Endothelial cell of umbilical vein (primary cell): ENCODE data around the gene SPINK1. TPM values are rescaled to one million over a fixed set of nuclear protein-coding genes. Genes with fewer than 3 reads are reported as not detected.

ENCODE experiments used
- BruUV-seq: library from RNA; stranded (reverse); fragments of 400-500 nt; replicated peaks from 2 replicates; lab custom pipeline; 2021; lab: Mats Ljungman, UMichigan
- CTCF ChIA-PET: fragments of 300-600, 350-600 bp; sonication (Branson Sonifier 250); formaldehyde crosslinking; loops from one replicate; lab custom pipeline; 2021; ENCODE audit warnings: antibody characterized with exemption, inconsistent platforms; lab: Charles Lee
- POLR2A ChIA-PET: fragments of 300-600, 350-600 bp; sonication (Branson Sonifier 250); formaldehyde crosslinking; loops from one replicate; lab custom pipeline; 2021; ENCODE audit warnings: antibody characterized with exemption, inconsistent platforms; lab: Charles Lee
- DNase-seq: peaks from one replicate; pipeline ENCODE4 v3.0.0-alpha.2; 2011; ENCODE audit warnings: low read depth, low spot score
- FAIRE-seq: peaks from 2 replicates; lab custom pipeline; 2011; peaks lifted over from hg19 to GRCh38; lab: Jason Lieb, UNC
- H2AFZ ChIP-seq: 2 replicates; pipeline ENCODE4 v1.6.0; 2012; ENCODE audit warnings: low read depth, low read length, control low read depth, inconsistent platforms
- H3K27ac ChIP-seq: 2 replicates; pipeline ENCODE4 v1.5.1; 2011; ENCODE audit warnings: low read depth, mild to moderate bottlenecking, control low read depth, low read length, moderate library complexity; ENCODE audit not compliant: insufficient read depth
- H3K27me3 ChIP-seq, 2 experiments: 2 replicates each; pipeline versions ENCODE4 v1.6.0 to v1.6.1; 2011; ENCODE audit warnings: low read length in 2 of 2, mixed read lengths in 1 of 2; ENCODE audit not compliant: control insufficient read depth in 2 of 2, insufficient read depth in 2 of 2
- H3K36me3 ChIP-seq, 2 experiments: 2 replicates in 1 of 2; 3 replicates in 1 of 2; pipeline ENCODE4 v1.5.1; 2011; ENCODE audit warnings: low read length in 2 of 2, mild to moderate bottlenecking in 1 of 2, moderate library complexity in 1 of 2; ENCODE audit not compliant: control insufficient read depth in 2 of 2, insufficient read depth in 2 of 2; ENCODE audit errors: extremely low read depth in 1 of 2
- H3K4me1 ChIP-seq: 3 replicates; pipeline ENCODE4 v1.5.1; 2011; ENCODE audit warnings: mild to moderate bottlenecking, low read length; ENCODE audit not compliant: control insufficient read depth, insufficient read depth; ENCODE audit errors: extremely low read depth
- H3K4me2 ChIP-seq: 2 replicates; pipeline ENCODE4 v1.6.1; 2011; ENCODE audit warnings: low read length, control low read depth, mixed read lengths; ENCODE audit not compliant: insufficient read depth
- H3K4me3 ChIP-seq, 3 experiments: fragments of 200-600 bp in 1 of 3; sonication (generic), shearing (Covaris generic) in 1 of 3; replicated peaks in 1 of 3; 2 replicates each; pipeline ENCODE4 v1.5.1; 2011 to 2016; ENCODE audit warnings: control low read depth in 3 of 3, low read length in 3 of 3, mild to moderate bottlenecking in 2 of 3, inconsistent platforms in 1 of 3, low read depth in 1 of 3, moderate library complexity in 1 of 3; ENCODE audit not compliant: insufficient read depth in 1 of 3
- H3K79me2 ChIP-seq: 2 replicates; pipeline ENCODE4 v1.6.0; 2012; ENCODE audit warnings: low read length, inconsistent platforms; ENCODE audit not compliant: control insufficient read depth, insufficient read depth
- H3K9ac ChIP-seq: replicated peaks from 2 replicates; pipeline ENCODE3; 2011; ENCODE audit warnings: low read length, control low read depth; ENCODE audit not compliant: insufficient read depth; ENCODE audit errors: extremely low read depth
- H3K9me1 ChIP-seq: replicated peaks from 3 replicates; pipeline ENCODE4 v1.6.0; 2011; ENCODE audit warnings: mild to moderate bottlenecking, low read length; ENCODE audit not compliant: control insufficient read depth, insufficient read depth; ENCODE audit errors: extremely low read depth
- H3K9me3 ChIP-seq: replicated peaks from 2 replicates; pipeline ENCODE4 v1.5.1; 2012; ENCODE audit warnings: low read length, inconsistent platforms; ENCODE audit not compliant: control insufficient read depth, insufficient read depth
- H4K20me1 ChIP-seq: replicated peaks from 2 replicates; pipeline ENCODE3; 2011; ENCODE audit warnings: mild to moderate bottlenecking, low read length; ENCODE audit not compliant: control insufficient read depth, insufficient read depth; ENCODE audit errors: extremely low read depth
- EZH2 ChIP-seq: IDR thresholded peaks from 2 replicates; pipeline ENCODE4 v1.6.1; 2012; ENCODE audit warnings: borderline replicate concordance, low read depth, mild to moderate bottlenecking, moderate library complexity, low read length, inconsistent platforms; ENCODE audit not compliant: severe bottlenecking
- FOS ChIP-seq: IDR thresholded peaks from 2 replicates; pipeline ENCODE4 v1.6.1; 2011; ENCODE audit warnings: mild to moderate bottlenecking, low read length, moderate library complexity, borderline replicate concordance; ENCODE audit not compliant: insufficient read depth
- GATA2 ChIP-seq: IDR thresholded peaks from 2 replicates; pipeline ENCODE4 v1.7.0; 2011; ENCODE audit warnings: low read depth, mild to moderate bottlenecking, moderate library complexity, mixed read lengths, low read length; ENCODE audit not compliant: insufficient read length, insufficient read depth
- JUN ChIP-seq: IDR thresholded peaks from 2 replicates; pipeline ENCODE4 v1.6.1; 2011; ENCODE audit warnings: borderline replicate concordance, low read depth; ENCODE audit not compliant: insufficient read length, insufficient read depth
- MAX ChIP-seq: IDR thresholded peaks from 2 replicates; pipeline ENCODE4 v1.6.1; 2011; ENCODE audit not compliant: insufficient read depth, insufficient read length
- MYC ChIP-seq: IDR thresholded peaks from one replicate; pipeline ENCODE4 v1.6.1; 2011; ENCODE audit warnings: mild to moderate bottlenecking, low read depth, low read length
- POLR2A ChIP-seq: IDR thresholded peaks from 2 replicates; pipeline ENCODE4 v1.6.1; 2012; ENCODE audit warnings: low read depth, mild to moderate bottlenecking, control low read depth, low read length
- POLR2AphosphoS5 ChIP-seq: IDR thresholded peaks from 2 replicates; pipeline ENCODE4 v1.6.1; 2012; ENCODE audit warnings: low read depth, mild to moderate bottlenecking, control low read depth, low read length, moderate library complexity; ENCODE audit not compliant: insufficient read depth
- dilution Hi-C: fragments of 300-500 bp; cut with MboI; formaldehyde crosslinking; loops from one replicate; pipeline ENCODE4 v1.15.0; 2019; ENCODE audit warnings: low sequenced_read_pairs; ENCODE audit not compliant: extremely low pct_ligation_motif_present
- intact Hi-C: fragments of 100-400 bp; cut with micrococcal nuclease; formaldehyde crosslinking; loops from one replicate; pipeline ENCODE4 v1.10.0; 2022
- polyA plus RNA-seq, 4 experiments: library from polyadenylated mRNA; depleted of rRNA in 3 of 4; stranded (reverse) in 3 of 4; unstranded in 1 of 4; fragments of >200 nt; gene quantifications; 2 replicates each; pipeline versions ENCODE4 v1.2.1 to v1.2.3, GENCODE V29; 2011 to 2012; ENCODE audit warnings: missing spikeins in 1 of 4
- total RNA-seq: library from RNA; stranded (reverse); gene quantifications from 2 replicates; pipeline ENCODE4 v1.2.3, GENCODE V29; 2021
- TF ChIP-seq, protein P1 (sequence below), 2 donors: IDR thresholded peaks; 1 replicate in 1 of 2; 2 replicates in 1 of 2; pipeline ENCODE4 v1.5.1; 2011; ENCODE audit warnings: low read length in 2 of 2, mild to moderate bottlenecking in 2 of 2, moderate library complexity in 2 of 2, control low read depth in 1 of 2, inconsistent platforms in 1 of 2, low read depth in 1 of 2; ENCODE audit not compliant: insufficient read depth in 1 of 2; ENCODE audit errors: extremely low read depth in 1 of 2

Gene SPINK1
- total and polyA plus RNA-seq, 2 donors (not counting 3 experiments of a cell fraction or from before 2014, with no cell fraction given) = not detected

DNA sequence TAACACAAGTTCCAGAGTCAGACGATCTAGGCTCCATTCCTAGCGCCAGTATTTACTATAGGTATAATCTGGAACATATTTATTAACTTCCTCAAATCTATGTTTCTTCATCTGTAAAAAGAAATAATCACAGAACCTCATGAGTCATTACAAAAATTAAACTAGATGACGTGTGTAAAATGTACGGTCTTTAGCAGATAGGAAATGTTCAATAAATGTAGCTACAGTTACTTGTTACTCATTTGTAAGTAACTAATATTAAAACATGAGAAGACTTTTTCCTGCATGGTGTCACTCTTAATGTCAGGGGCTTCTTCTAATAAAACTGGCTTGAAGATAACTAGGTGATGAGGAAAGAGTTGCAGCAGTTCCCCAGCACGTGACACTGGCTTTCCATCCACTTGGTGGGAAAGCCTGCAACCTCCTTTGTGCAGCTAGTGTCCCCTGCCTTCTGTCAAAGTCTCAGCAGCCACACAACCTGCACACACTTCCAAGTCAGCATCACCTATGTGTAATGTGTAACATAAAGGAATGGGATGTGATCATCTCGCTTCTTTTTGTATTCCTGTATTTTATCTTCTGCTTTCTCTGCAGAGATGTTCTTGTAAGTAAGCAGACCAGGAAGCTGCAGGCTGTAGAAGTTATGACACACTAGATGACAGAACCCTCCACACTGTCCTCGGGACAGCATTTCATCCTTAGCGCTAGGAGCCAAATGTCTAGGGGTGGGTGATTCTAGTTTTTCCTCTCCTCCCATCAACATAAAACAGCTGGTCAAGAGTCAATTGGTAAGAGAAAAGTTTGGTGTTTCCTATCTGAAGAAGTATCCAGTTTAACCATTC, 47.1 kb downstream of the SPINK1 start:
- Histone ChIP-seq H3K9ac (no peak overlapping the region), H3K27ac (no peak overlapping the region), H3K27me3 (peaks cover 9 to 30% of the 10 kb centered on the region in 2 experiments), H3K4me2 (no peak overlapping the region), H3K9me1 (no peaks in the 10 kb centered on the region), H3K79me2 (no peaks in the 10 kb centered on the region), H4K20me1 (no peaks in the 10 kb centered on the region), H2AFZ (no peak overlapping the region), H3K9me3 (no peaks in the 10 kb centered on the region), H3K4me1 (no peaks in the 10 kb centered on the region), H3K4me3 (no peak overlapping the region), H3K36me3 (no peaks in the 10 kb centered on the region)
- TF ChIP-seq GATA2 = no peak
- no peak for TF ChIP-seq MYC
- TF ChIP-seq POLR2A = no peak
- TF ChIP-seq MAX = no peak
- TF ChIP-seq EZH2 = no peak
- TF ChIP-seq FOS = no peak
- no peak for TF ChIP-seq POLR2AphosphoS5
- TF ChIP-seq, protein P1, sequence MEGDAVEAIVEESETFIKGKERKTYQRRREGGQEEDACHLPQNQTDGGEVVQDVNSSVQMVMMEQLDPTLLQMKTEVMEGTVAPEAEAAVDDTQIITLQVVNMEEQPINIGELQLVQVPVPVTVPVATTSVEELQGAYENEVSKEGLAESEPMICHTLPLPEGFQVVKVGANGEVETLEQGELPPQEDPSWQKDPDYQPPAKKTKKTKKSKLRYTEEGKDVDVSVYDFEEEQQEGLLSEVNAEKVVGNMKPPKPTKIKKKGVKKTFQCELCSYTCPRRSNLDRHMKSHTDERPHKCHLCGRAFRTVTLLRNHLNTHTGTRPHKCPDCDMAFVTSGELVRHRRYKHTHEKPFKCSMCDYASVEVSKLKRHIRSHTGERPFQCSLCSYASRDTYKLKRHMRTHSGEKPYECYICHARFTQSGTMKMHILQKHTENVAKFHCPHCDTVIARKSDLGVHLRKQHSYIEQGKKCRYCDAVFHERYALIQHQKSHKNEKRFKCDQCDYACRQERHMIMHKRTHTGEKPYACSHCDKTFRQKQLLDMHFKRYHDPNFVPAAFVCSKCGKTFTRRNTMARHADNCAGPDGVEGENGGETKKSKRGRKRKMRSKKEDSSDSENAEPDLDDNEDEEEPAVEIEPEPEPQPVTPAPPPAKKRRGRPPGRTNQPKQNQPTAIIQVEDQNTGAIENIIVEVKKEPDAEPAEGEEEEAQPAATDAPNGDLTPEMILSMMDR (IDR thresholded peaks at IDR 0.05; ENCODE audit: extremely low read depth in 1 of 2, insufficient read depth in 1 of 2, low read depth in 1 of 2, low read length in 2 of 2) = no peak
- TF ChIP-seq JUN = no peak
- BruUV-seq = no TSS peak
- CTCF ChIA-PET = no interaction called here
- dilution Hi-C loops (no loop called here), intact Hi-C loops (no loop called here)
- FAIRE-seq (no peak), DNase-seq (no peak)
- POLR2A ChIA-PET = no interaction called here
